SH-SY5Y (cell line): Measurements from ENCODE around the gene HOXA11.

Source experiments
- GATA2 ChIP-seq: IDR thresholded peaks from 2 replicates; pipeline ENCODE4 v1.6.1; 2011; ENCODE audit warnings: mild to moderate bottlenecking, low read depth, low read length
- GATA3 ChIP-seq: IDR thresholded peaks from 2 replicates; pipeline ENCODE4 v1.6.1; 2011; ENCODE audit warnings: low read depth, mild to moderate bottlenecking, low read length, moderate library complexity

DNA sequence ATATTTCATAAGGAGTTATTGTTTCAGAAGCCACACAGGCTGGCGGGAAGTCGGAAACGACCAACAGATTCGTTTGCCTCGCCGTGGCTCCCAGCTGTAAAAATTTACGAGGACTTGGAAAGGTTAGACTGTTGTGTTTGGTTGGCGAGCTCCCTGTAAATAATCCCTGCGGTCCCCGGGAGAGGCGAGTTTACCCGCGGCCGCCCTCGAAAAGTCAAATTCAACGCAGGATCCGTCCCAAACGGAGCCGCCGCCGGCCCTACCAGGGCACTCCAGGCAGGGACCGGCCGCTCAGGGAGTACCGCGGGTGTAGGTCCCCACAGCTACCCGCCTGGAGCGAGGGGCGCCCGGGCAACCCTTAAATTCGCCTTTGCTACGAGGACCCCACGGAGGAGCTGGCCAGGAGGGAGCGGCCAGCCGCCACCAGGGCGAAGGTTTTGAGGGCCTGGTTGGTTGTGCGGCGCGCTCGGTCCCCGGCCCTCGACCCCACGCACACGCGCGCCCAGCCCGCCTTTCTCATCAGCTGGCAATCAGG is 19.0 kb downstream of the HOXA11 start:
- no peak for TF ChIP-seq GATA2
- TF ChIP-seq GATA3 = no peak
